Tibial nerve (tissue), 3 donors: ENCODE measurements around the gene TENM3.

Source experiments
- CTCF ChIP-seq, 5 experiments: fragments of 200-600 bp in 3 of 5; fragments of 450-650 bp in 2 of 5; sonication (generic) in 3 of 5; IDR thresholded peaks; one replicate each; pipeline ENCODE4 v1.5.1; 2016 to 2019; ENCODE audit warnings: antibody characterized with exemption in 5 of 5, mild to moderate bottlenecking in 3 of 5, moderate library complexity in 2 of 5
- POLR2A ChIP-seq, 2 donors: fragments of 450-650 bp; IDR thresholded peaks; one replicate each; pipeline ENCODE4 v1.6.1; 2017; ENCODE audit warnings: antibody characterized with exemption in 2 of 2, mild to moderate bottlenecking in 2 of 2, moderate library complexity in 2 of 2

- TF ChIP-seq POLR2A (IDR thresholded peaks at IDR 0.05), result no peak
- TF ChIP-seq CTCF (IDR thresholded peaks at IDR 0.05), result no peak
Measured at GRCh38 chr4:182828360-182829025, 585.3 kb downstream of the TENM3 start.
